ENCODE data around the gene ERBB3.

DNA sequence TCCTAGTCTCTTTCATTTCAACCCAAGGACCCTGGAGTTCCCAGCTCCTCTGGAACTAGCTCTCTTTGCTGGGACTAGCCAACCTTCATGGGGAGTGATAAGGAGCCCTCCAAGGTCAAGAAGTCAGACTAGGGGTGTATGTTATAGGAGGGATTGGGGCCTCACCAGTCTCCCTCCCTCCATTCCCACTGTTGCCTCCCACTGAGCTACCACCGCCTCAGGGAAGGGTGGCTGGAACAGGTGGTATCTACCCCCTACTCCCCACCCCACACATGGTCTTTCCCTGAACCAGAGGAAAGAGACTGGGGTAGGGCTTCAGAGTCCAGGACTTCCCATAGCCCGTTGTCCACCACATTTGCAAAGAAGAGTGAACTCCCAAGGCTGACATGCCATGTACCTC, 2.4 kb downstream of the ERBB3 start:
- TF ChIP-seq, protein P1, sequence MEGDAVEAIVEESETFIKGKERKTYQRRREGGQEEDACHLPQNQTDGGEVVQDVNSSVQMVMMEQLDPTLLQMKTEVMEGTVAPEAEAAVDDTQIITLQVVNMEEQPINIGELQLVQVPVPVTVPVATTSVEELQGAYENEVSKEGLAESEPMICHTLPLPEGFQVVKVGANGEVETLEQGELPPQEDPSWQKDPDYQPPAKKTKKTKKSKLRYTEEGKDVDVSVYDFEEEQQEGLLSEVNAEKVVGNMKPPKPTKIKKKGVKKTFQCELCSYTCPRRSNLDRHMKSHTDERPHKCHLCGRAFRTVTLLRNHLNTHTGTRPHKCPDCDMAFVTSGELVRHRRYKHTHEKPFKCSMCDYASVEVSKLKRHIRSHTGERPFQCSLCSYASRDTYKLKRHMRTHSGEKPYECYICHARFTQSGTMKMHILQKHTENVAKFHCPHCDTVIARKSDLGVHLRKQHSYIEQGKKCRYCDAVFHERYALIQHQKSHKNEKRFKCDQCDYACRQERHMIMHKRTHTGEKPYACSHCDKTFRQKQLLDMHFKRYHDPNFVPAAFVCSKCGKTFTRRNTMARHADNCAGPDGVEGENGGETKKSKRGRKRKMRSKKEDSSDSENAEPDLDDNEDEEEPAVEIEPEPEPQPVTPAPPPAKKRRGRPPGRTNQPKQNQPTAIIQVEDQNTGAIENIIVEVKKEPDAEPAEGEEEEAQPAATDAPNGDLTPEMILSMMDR (IDR thresholded peaks at IDR 0.05) = no peak
- TF ChIP-seq POLR2A (IDR thresholded peaks at IDR 0.05) (no peak), EP300 (IDR thresholded peaks at IDR 0.05) (no peak), POLR2AphosphoS5 (IDR thresholded peaks at IDR 0.05) (no peak)

Data from stomach (tissue), 4 donors.